HFFc6 (cell line): ENCODE measurements around the gene CRHR1. TPM values are rescaled to one million over a fixed set of nuclear protein-coding genes. Genes with fewer than 3 reads are reported as not detected.

Source experiments
- DNase-seq: peaks from one replicate; pipeline ENCODE4 v3.0.0-alpha.2; 2018
- H3K27ac Mint-ChIP-seq: 2 replicates; pipeline ENCODE4 v1.8.0; 2020; ENCODE audit warnings: mild to moderate bottlenecking, mixed read lengths
- H3K27me3 Mint-ChIP-seq: 2 replicates; pipeline ENCODE4 v1.8.0; 2021; ENCODE audit warnings: mild to moderate bottlenecking, moderate library complexity, mixed read lengths; ENCODE audit not compliant: insufficient read depth
- H3K36me3 Mint-ChIP-seq: 2 replicates; pipeline ENCODE4 v1.8.0; 2021; ENCODE audit warnings: low read depth, mixed read lengths
- H3K4me1 Mint-ChIP-seq: 2 replicates; pipeline ENCODE4 v1.8.0; 2020; ENCODE audit warnings: low read depth, mixed read lengths
- H3K4me3 Mint-ChIP-seq: 2 replicates; pipeline ENCODE4 v1.8.0; 2020; ENCODE audit warnings: mild to moderate bottlenecking, moderate library complexity, mixed read lengths
- H3K9me3 Mint-ChIP-seq: 2 replicates; pipeline ENCODE4 v1.8.0; 2020; ENCODE audit warnings: mild to moderate bottlenecking, mixed read lengths
- CTCF ChIP-seq: fragments of 200-600 bp; sonication (generic); IDR thresholded peaks from 2 replicates; pipeline ENCODE4 v1.5.0; 2021; ENCODE audit warnings: antibody characterized with exemption, mild to moderate bottlenecking
- long read RNA-seq: library from polyadenylated mRNA; unstranded; transcript quantifications from one replicate; pipeline ENCODE4 v2.0.0, GENCODE V29; 2019
- total RNA-seq, 6 experiments: library from RNA; stranded (reverse); fragmentation: NEBNext Ultra II Directional; extraction: Animal tissue kit (Norgen Biotek cat#: 25700); gene quantifications; 2 replicates in 1 of 6; 3 replicates in 5 of 6; pipeline ENCODE4 v1.2.3, GENCODE V29; 2021

Gene CRHR1
- total RNA-seq: not detected
- long read RNA-seq: 0 reads

- Mint-ChIP-seq H3K4me1 (no peaks in the 10 kb centered on the region), H3K36me3 (no peaks in the 10 kb centered on the region), H3K27me3 (peaks cover 55% of the 10 kb centered on the region), H3K27ac (no peak within 1 kb of the TSS), H3K4me3 (no peak within 1 kb of the TSS; the same call in 1 of the 2 replicates), H3K9me3 (no peaks in the 10 kb centered on the region)
- no peak for DNase-seq
- no peak for TF ChIP-seq CTCF
These were observed at the start of gene CRHR1 for GRCh38 chr17:45784293-45784740. TSS of gene CRHR1 (plus strand) at chr17:45784320. CDS start at chr17:45784545, 225 bp downstream.

DNA sequence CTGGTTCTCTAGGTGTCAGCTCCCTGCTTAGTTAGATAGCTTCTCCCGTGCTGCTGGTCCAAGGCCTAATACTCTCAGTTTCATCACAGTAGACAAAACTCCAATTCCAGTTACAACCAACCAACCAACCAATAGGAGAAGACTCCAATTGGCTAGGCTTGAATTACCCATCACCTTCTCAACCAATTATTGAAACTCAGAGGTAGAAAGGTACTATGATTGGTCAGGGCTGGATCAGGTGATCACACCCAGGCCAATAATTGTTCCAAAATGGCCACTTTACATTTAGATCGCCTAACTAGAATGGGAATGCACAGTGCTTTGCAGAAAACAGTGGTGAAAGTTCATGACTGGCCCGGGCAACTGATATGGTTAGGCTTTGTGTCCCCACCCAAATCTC is 49.5 kb upstream of the CRHR1 start:
- no peaks in the 10 kb centered on the region for H3K36me3 Mint-ChIP-seq
- H3K27ac Mint-ChIP-seq: no peak overlapping the region
- no peaks in the 10 kb centered on the region; the same call in 1 of the 2 replicates for H3K9me3 Mint-ChIP-seq
- H3K4me1 Mint-ChIP-seq: no peaks in the 10 kb centered on the region
- H3K27me3 Mint-ChIP-seq: peaks cover 20% of the 10 kb centered on the region
- TF ChIP-seq CTCF: no peak
- no peak overlapping the region for H3K4me3 Mint-ChIP-seq
- DNase-seq: no peak

- Mint-ChIP-seq H3K4me1 (peaks cover 3% of the 10 kb centered on the region; the same call in 1 of the 2 replicates), H3K36me3 (no peaks in the 10 kb centered on the region), H3K27ac (no peak overlapping the region), H3K4me3 (no peak overlapping the region), H3K9me3 (no peaks in the 10 kb centered on the region; the same call in 1 of the 2 replicates), H3K27me3 (peaks cover 20% of the 10 kb centered on the region)
- DNase-seq: no peak
- no peak for TF ChIP-seq CTCF
These were observed 48.6 kb upstream of the CRHR1 start for GRCh38 chr17:45735488-45735887.

GRCh38 chr17:45739786-45740185 is 44.3 kb upstream of the CRHR1 start:
- no peak overlapping the region for H3K27ac Mint-ChIP-seq
- no peak for TF ChIP-seq CTCF
- H3K36me3 Mint-ChIP-seq: no peaks in the 10 kb centered on the region
- H3K4me3 Mint-ChIP-seq: no peak overlapping the region
- H3K4me1 Mint-ChIP-seq: peaks cover 6% of the 10 kb centered on the region; the same call in 1 of the 2 replicates
- H3K9me3 Mint-ChIP-seq: no peaks in the 10 kb centered on the region
- DNase-seq: no peak
- peaks cover 21% of the 10 kb centered on the region for H3K27me3 Mint-ChIP-seq

DNA sequence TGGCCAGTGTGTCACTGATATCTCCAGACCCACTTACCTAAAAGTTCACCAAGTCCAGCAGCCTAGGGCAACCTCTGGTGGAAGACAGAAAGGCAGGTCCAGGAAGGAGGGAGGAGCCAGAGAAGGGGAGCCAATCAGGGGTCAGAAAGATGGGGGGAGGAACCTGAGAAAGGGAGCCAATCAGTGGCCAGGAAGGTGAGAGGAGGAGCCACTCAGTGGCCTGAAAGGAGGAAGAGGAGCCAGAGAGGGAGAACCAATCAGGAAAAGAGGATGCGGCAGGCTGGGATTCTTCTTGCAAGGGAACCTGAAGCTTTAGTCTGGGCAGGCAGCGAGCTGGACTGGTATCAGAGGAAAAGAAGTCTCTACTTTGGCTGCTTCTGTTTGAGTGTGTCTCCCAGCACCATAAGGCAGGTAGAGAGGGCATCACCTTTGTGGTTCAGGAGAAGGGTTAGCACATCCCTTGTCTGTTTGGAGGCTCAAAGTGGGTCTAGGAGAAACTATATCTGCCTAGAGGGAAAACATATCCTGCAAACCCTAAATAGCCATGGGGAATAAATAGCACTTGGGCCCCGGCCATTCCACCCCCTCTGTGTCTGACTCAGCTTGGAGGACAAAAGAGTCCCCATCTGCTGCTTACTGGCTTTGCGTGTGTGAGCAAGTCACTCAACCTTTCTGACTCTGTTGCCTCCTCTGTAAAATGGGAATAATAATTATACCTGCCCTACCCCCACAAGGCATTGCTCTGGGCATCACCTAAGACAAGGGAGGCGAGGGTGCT is 43.4 kb upstream of the CRHR1 start:
- Mint-ChIP-seq H3K4me3 (no peak overlapping the region), H3K27me3 (peaks cover 24% of the 10 kb centered on the region), H3K27ac (no peak overlapping the region)

More for the DNA sequence above, 43.4 kb upstream of the CRHR1 start:
- H3K36me3 Mint-ChIP-seq: no peaks in the 10 kb centered on the region
- no peaks in the 10 kb centered on the region for H3K9me3 Mint-ChIP-seq
- DNase-seq: peak; percentile 45
- TF ChIP-seq CTCF: no peak
- H3K4me1 Mint-ChIP-seq: peaks cover 6% of the 10 kb centered on the region; the same call in 1 of the 2 replicates
